Esophagus muscularis mucosa (tissue), 3 donors: ENCODE data around the gene DAPP1.

Experiments
- POLR2A ChIP-seq: fragments of 450-650 bp; IDR thresholded peaks from one replicate; pipeline ENCODE4 v1.6.1; 2017; ENCODE audit warnings: antibody characterized with exemption, moderate library complexity, mild to moderate bottlenecking, low read depth
- POLR2AphosphoS5 ChIP-seq, 2 donors: sonication (generic); formaldehyde crosslinking; IDR thresholded peaks; one replicate each; pipeline ENCODE4 v1.6.1; 2017; ENCODE audit warnings: antibody characterized with exemption in 2 of 2
- TF ChIP-seq, protein P1 (sequence below), 3 experiments: fragments of 200-600 bp in 2 of 3; fragments of 450-650 bp in 1 of 3; sonication (generic) in 2 of 3; IDR thresholded peaks; one replicate each; pipeline ENCODE4 v1.5.1; 2017 to 2019; ENCODE audit warnings: antibody characterized with exemption in 3 of 3, mild to moderate bottlenecking in 2 of 3, moderate library complexity in 1 of 3

DNA sequence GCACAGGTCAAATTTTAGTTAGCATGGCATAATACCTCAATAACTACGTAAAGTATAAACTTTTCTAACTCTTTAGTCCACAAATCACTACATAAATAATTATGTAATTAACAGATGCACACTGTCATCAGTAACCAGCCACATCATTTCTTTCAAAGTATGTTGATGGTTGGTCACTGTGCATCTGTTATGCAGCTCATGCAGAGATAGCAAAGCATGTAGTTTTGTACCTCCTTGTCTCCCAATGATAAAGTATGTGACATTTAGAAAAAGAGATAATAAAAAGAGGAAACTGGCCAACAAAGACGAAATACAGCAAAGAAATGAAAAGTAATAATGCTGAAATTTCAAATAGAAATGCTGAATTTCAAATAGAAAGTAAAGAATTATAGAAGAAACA is 74.7 kb downstream of the DAPP1 start:
- TF ChIP-seq, protein P1, sequence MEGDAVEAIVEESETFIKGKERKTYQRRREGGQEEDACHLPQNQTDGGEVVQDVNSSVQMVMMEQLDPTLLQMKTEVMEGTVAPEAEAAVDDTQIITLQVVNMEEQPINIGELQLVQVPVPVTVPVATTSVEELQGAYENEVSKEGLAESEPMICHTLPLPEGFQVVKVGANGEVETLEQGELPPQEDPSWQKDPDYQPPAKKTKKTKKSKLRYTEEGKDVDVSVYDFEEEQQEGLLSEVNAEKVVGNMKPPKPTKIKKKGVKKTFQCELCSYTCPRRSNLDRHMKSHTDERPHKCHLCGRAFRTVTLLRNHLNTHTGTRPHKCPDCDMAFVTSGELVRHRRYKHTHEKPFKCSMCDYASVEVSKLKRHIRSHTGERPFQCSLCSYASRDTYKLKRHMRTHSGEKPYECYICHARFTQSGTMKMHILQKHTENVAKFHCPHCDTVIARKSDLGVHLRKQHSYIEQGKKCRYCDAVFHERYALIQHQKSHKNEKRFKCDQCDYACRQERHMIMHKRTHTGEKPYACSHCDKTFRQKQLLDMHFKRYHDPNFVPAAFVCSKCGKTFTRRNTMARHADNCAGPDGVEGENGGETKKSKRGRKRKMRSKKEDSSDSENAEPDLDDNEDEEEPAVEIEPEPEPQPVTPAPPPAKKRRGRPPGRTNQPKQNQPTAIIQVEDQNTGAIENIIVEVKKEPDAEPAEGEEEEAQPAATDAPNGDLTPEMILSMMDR (IDR thresholded peaks at IDR 0.05): no peak
- TF ChIP-seq POLR2A: no peak
- no peak for TF ChIP-seq POLR2AphosphoS5 (IDR thresholded peaks at IDR 0.05)
